ENCODE data around the gene PLS1.
"Not testable (repeated sequence)": the region's sequence is repeated elsewhere in the genome, so short reads cannot be mapped to it uniquely, and the experiment has no call there.

Gene PLS1

GRCh38 chr3:142595951-142596725 lies at the start of gene PLS1:
Gene PLS1, plus strand, starts transcription at chr3:142596393. Its CDS starts 67,845 bp downstream, at chr3:142664238.
- DNase-seq: peak; percentile 77

- DNase-seq: no peak
Measured at GRCh38 chr3:142549986-142550385, 46.2 kb upstream of the PLS1 start.

- DNase-seq: not testable (repeated sequence)
Measured at GRCh38 chr3:142552579-142552978, 43.6 kb upstream of the PLS1 start.

- no peak for DNase-seq
Measured at GRCh38 chr3:142553741-142554140, 42.5 kb upstream of the PLS1 start.

GRCh38 chr3:142560118-142560517 lies 36.1 kb upstream of the PLS1 start:
- no peak for DNase-seq

GRCh38 chr3:142563496-142563997 lies 32.6 kb upstream of the PLS1 start:
- DNase-seq: no peak

GRCh38 chr3:142566096-142566495 lies 30.1 kb upstream of the PLS1 start:
- DNase-seq: no peak

- no peak for DNase-seq
Measured at GRCh38 chr3:142568393-142569017, 27.7 kb upstream of the PLS1 start.

GRCh38 chr3:142569422-142569821 lies 26.8 kb upstream of the PLS1 start:
- not testable (repeated sequence) for DNase-seq

GRCh38 chr3:142574223-142574622 lies 22.0 kb upstream of the PLS1 start:
- not testable (repeated sequence) for DNase-seq

- DNase-seq: no peak
Measured at GRCh38 chr3:142574665-142575064, 21.5 kb upstream of the PLS1 start.

- DNase-seq: no peak
Measured at GRCh38 chr3:142576792-142577191, 19.4 kb upstream of the PLS1 start.

GRCh38 chr3:142577696-142578328 lies 18.4 kb upstream of the PLS1 start:
- DNase-seq: peak; percentile 10

GRCh38 chr3:142578329-142579223 lies 17.6 kb upstream of the PLS1 start, which contains the start of gene ATR:
Gene ATR, minus strand, starts transcription at chr3:142578733. Its CDS starts 29 bp downstream, at chr3:142578704.
- peak; percentile 96 for DNase-seq

- DNase-seq: no peak
Measured at GRCh38 chr3:142580061-142580423, 16.2 kb upstream of the PLS1 start.

- DNase-seq: not testable (repeated sequence)
Measured at GRCh38 chr3:142581070-142581469, 15.1 kb upstream of the PLS1 start.

GRCh38 chr3:142586803-142587406 lies 9.3 kb upstream of the PLS1 start:
- DNase-seq: peak; percentile 74

GRCh38 chr3:142588703-142589102 lies 7.5 kb upstream of the PLS1 start:
- DNase-seq: no peak

GRCh38 chr3:142592268-142592667 lies 3.9 kb upstream of the PLS1 start:
- DNase-seq: not testable (repeated sequence)

GRCh38 chr3:142595141-142595540 lies 1.1 kb upstream of the PLS1 start:
- DNase-seq: no peak

- peak; percentile 86 for DNase-seq
Measured at GRCh38 chr3:142595581-142595950, 627 bp upstream of the PLS1 start.

GRCh38 chr3:142596726-142597088 lies 514 bp downstream of the PLS1 start:
- DNase-seq: no peak
